ENCODE measurements around the gene SAE1. TPM values are rescaled to one million over a fixed set of nuclear protein-coding genes. Genes with fewer than 3 reads are reported as not detected.

SAE1 gene
- polyA plus RNA-seq, 2 of the 4 experiments (the other 2 are of a cell fraction), result 206 to 249 TPM

GRCh38 chr19:47093254-47093653, 37.4 kb upstream of the SAE1 start (continued):
- TF ChIP-seq ESRRA (IDR thresholded peaks at IDR 0.05; ENCODE audit: borderline replicate concordance, low read length) (no peak), CBX2 (IDR thresholded peaks at IDR 0.05; ENCODE audit: borderline replicate concordance, low read depth) (no peak), ZSCAN20 (CRISPR knock-in tag; IDR thresholded peaks at IDR 0.05) (no peak)
- TF ChIP-seq, protein P1, sequence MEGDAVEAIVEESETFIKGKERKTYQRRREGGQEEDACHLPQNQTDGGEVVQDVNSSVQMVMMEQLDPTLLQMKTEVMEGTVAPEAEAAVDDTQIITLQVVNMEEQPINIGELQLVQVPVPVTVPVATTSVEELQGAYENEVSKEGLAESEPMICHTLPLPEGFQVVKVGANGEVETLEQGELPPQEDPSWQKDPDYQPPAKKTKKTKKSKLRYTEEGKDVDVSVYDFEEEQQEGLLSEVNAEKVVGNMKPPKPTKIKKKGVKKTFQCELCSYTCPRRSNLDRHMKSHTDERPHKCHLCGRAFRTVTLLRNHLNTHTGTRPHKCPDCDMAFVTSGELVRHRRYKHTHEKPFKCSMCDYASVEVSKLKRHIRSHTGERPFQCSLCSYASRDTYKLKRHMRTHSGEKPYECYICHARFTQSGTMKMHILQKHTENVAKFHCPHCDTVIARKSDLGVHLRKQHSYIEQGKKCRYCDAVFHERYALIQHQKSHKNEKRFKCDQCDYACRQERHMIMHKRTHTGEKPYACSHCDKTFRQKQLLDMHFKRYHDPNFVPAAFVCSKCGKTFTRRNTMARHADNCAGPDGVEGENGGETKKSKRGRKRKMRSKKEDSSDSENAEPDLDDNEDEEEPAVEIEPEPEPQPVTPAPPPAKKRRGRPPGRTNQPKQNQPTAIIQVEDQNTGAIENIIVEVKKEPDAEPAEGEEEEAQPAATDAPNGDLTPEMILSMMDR (IDR thresholded peaks at IDR 0.05), result no peak

GRCh38 chr19:47093841-47094240, 36.8 kb upstream of the SAE1 start:
- POLR2A ChIA-PET, result interaction anchor here (0.9 kb wide), 1 partner anchor 19 kb away, joined by 5 read pairs; the partner anchor contains the start of gene ZC3H4
- CTCF ChIA-PET, result interaction anchor here (0.6 to 4.2 kb wide), 7 partner anchors 12 to 96 kb away, joined by 3 to 33 read pairs (median 3); no protein-coding TSS in a partner anchor
- peaks cover 26% of the 10 kb centered on the region for H3K4me1 ChIP-seq

DNA sequence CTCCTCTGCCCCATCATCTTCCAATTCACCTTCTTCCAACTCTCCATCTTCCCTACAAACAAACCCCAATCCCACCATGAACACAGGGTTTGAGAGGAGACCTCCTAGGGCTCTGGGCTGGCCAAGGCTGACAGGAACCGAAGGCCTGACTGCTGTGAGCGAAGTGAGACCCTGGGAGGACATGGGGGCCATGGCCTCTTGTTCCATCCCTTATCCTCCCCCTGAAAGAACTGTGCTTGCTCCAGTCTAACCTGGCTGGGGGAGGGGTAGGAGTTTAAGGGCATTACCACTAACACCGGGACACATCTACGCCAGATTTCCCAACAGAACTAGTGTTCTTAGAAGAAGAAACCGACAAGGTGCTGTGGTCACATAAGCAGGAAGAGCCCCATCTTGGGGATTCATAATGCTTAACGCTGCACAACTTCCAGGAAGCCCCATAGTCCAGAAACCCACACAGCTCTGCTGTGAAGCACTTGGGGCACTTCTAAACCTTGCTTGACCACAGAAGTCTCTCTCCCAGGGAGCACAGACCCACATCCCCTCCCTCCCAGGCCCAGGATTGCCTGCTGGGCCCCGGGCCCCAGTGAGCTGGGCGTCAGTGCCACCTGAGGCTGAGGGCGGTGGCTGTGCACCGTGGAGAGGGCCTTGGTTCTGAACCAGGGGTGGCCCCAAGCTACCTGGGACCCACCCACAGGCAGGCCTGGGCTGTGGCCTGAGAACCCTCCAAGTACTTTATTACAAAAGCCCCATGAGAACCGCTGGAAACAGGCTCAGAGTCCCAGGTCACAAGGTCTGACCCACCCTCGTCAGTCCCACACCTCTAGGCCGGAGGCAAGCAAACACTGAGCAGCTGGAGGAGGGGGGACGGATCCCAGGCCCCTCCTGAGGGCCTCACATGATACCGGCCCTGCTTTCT, 35.8 kb upstream of the SAE1 start:
- Histone ChIP-seq H3K4me1 (peaks cover 26% of the 10 kb centered on the region), H3K4me2 (no peak overlapping the region), H3K9me3 (no peaks in the 10 kb centered on the region), H3K27ac (peak overlapping the region; percentile 43 to 68; a peak in 3 of 6 replicates), H3K4me3 (no peak overlapping the region)
- DNase-seq (ENCODE audit: low read depth in 1 of 2, low spot score in 1 of 2) (no peak), ATAC-seq (no peak; a peak in 1 of 6 replicates), FAIRE-seq (no peak)
- CTCF ChIA-PET, result interaction anchor here (0.6 to 4.7 kb wide), 13 partner anchors 10 to 338 kb away, joined by 3 to 33 read pairs (median 4); no protein-coding TSS in a partner anchor
- 89% methylated on average over 15 of the region's 15 CpGs for whole genome bisulfite sequencing (ENCODE audit: missing lambda C conversion rate)
- TF ChIP-seq EHF (CRISPR knock-in tag; IDR thresholded peaks at IDR 0.05) (no peak), CHD4 (IDR thresholded peaks at IDR 0.05; ENCODE audit: borderline replicate concordance) (no peak), MYC (IDR thresholded peaks at IDR 0.05; ENCODE audit: borderline replicate concordance, low read length) (no peak), JUN (IDR thresholded peaks at IDR 0.05) (no peak), ZNF302 (CRISPR knock-in tag; IDR thresholded peaks at IDR 0.05) (no peak)
- POLR2A ChIA-PET, result interaction anchor here (2.4 kb wide), 1 partner anchor 19 kb away, joined by 14 read pairs; the partner anchor contains the start of gene ZC3H4

More at GRCh38 chr19:47093841-47094240, 36.8 kb upstream of the SAE1 start:
- Histone ChIP-seq H3K9me3 (no peaks in the 10 kb centered on the region), H3K4me2 (no peak overlapping the region), H3K27ac (no peak overlapping the region), H3K4me3 (no peak overlapping the region)
- DNase-seq (ENCODE audit: low read depth in 1 of 2, low spot score in 1 of 2) (no peak), ATAC-seq (no peak), FAIRE-seq (no peak)
- 95% methylated on average over 10 of the region's 10 CpGs for WGBS (ENCODE audit: missing lambda C conversion rate)
- TF ChIP-seq HOXB5 (CRISPR knock-in tag; IDR thresholded peaks at IDR 0.05) (no peak), JUN (IDR thresholded peaks at IDR 0.05) (no peak), EP300 (IDR thresholded peaks at IDR 0.05) (no peak), RARB (CRISPR knock-in tag; IDR thresholded peaks at IDR 0.05) (no peak), MAFK (IDR thresholded peaks at IDR 0.05; ENCODE audit: partially characterized antibody) (no peak), PHF8 (IDR thresholded peaks at IDR 0.05; ENCODE audit: borderline replicate concordance, low read depth) (no peak), NFE2L2 (conservative IDR thresholded peaks at IDR 0.05; ENCODE audit: low read length) (no peak), CEBPB (IDR thresholded peaks at IDR 0.05) (no peak)
- TF ChIP-seq, protein P2, sequence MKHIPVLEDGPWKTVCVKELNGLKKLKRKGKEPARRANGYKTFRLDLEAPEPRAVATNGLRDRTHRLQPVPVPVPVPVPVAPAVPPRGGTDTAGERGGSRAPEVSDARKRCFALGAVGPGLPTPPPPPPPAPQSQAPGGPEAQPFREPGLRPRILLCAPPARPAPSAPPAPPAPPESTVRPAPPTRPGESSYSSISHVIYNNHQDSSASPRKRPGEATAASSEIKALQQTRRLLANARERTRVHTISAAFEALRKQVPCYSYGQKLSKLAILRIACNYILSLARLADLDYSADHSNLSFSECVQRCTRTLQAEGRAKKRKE (CRISPR knock-in tag; IDR thresholded peaks at IDR 0.05; ENCODE audit: low read depth), result no peak
